ENCODE measurements around the gene TIMM13.

- TF ChIP-seq CTCF (IDR thresholded peaks at IDR 0.05), result no peak
- TF ChIP-seq POLR2A (IDR thresholded peaks at IDR 0.05), result no peak
Measured at GRCh38 chr19:2436384-2436783, 9.0 kb upstream of the TIMM13 start.

Measured in lower leg skin (tissue), 3 donors.